Right kidney (tissue), 1 donor: ENCODE measurements around the gene C10orf71.

Experiments used
- DNase-seq: peaks from one replicate; pipeline ENCODE4 v3.0.0-alpha.2; 2016

C10orf71 gene

GRCh38 chr10:49274886-49275285 is 24.1 kb upstream of the C10orf71 start:
- no peak for DNase-seq

DNA sequence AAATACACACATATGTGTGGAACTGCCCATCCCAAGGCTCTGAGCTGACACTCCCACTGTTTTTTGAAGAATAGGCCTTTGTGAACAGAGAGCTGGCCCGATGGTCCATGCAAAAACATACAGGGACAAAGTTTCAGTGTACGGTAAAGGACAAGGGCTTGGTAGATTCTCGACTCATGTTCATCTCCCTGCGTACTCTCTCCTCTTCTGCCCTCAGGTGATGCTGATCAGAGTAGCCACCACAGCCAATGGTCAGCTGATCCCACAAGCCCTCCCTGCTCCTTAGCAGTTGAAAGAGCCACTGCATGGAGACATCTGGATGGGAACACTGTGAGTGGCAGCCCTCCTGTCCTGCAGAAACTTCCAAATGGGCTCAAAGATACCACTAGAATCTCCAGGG is 23.1 kb upstream of the C10orf71 start:
- no peak for DNase-seq

DNA sequence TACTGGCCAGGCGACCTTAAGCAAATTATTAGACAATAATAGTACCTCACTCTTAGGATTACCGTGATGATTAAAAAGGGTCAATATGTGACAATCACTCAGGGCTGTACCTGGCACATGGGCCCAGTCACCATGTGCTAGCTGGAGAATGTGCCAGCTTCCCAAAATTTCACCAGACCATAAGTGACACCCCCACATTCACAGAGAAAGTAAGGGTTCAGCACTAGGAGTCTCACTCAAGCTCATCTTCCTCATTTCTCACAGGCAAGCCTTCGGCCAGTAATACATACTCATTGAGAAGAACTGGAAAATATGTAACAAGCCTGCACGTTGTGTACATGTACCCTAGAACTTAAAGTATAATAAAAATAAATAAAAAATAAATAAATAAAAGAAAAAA is 22.4 kb upstream of the C10orf71 start:
- DNase-seq = no peak

DNA sequence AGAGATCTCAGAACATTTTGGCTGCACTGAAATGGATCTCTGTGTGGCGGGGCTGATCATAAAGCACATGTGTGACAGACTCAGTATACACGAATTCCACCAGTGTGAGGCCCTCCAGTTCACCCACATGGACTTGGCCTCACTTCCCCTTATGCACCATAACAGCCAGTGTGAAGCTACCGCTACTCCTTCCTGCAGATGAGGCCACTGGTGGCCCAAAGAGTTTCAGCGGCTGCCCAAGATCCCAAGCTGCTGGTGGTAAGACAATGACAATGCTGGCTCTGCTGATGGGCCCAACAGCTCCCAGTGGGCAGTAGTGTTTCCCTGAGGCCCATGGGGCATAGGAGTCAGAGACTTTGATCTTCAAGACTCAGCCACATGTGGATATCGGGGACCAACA is 21.0 kb upstream of the C10orf71 start:
- no peak for DNase-seq

DNA sequence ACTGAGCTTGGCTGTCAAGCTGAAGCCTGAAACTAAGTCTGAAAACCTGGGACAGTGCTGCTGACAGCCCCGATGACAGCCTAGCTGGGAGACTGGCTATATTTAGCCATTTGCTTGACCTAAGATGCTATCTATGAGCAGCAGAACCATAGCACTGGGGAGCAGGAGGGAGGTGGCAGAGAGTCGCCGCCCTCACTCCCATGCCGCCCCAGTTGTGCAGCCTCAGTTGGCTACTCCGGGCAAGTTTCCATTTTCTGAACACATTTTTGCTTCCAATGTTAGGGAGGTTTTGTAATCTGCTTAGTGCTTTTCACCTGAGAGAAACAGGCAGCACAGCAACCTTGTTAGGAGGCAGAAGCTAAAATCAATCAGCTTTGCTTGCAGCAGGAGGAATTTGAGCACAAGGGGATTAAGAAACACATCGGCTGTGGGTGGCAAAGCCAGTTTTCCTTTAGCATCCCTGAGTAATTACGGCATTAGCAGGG is 20.4 kb upstream of the C10orf71 start:
- no peak for DNase-seq

DNA sequence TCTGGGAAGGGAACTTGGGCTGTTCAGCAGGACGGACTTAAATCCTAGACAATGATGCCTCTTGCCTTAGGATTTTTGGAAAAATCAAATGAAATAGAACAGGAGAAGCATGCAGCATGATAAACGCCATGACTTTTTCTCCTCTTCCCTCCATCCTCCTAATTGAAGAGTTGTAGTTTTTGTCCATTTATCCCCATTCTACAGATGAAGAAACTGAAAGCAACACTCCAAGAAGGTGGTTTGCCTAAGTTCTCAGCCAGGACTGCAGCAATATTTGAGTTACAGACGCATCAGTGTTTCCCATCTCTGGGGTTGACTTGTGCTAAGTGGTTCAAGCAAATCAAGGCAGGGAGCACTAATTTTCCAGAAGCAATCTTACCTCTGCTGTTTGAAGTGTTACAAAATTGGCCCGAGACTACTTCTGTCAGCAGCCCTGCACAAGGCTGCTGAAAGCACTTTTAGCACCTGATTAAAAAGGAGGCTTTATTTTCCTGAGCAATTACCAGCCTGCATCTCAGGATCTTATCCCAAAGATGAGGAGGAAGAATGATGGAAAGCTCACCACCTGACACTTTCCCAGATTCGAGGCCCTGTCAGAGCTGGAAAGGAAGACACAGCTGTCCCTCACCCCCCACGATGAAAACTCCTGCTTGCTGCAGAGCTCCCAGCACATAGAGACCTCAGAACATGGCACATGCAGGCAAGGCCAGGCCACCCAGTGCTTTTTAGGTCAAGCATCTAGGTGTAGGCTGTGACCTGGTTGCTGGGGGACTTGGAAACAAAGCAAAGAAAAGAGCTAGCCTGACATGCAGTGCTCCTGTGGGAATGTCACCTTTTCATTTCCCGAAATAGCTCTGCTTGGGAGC is 19.7 kb upstream of the C10orf71 start:
- DNase-seq = no peak

DNA sequence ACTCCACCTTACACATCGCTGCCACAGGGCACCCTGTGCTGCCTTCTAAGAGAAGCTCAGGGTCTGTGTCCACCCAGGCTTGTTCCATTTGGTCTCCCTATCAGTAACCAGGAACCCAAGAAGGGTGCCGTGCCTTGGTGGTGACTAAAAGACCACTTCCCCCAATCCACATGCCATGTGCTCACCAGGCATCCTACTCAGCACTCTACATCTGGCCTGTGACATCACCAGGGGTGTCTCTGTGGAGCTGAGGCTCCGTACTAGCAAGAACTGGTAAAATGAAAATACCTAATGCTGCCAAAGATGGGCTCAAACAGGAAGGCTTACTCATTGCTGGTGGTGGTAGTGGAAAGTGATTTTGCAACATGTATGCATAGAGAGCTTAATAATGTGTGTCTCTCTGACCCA is 19.0 kb upstream of the C10orf71 start:
- no peak for DNase-seq

- DNase-seq = no peak
Measured at GRCh38 chr10:49281461-49281860, 17.5 kb upstream of the C10orf71 start.

GRCh38 chr10:49282306-49282705 is 16.7 kb upstream of the C10orf71 start:
- no peak for DNase-seq

DNA sequence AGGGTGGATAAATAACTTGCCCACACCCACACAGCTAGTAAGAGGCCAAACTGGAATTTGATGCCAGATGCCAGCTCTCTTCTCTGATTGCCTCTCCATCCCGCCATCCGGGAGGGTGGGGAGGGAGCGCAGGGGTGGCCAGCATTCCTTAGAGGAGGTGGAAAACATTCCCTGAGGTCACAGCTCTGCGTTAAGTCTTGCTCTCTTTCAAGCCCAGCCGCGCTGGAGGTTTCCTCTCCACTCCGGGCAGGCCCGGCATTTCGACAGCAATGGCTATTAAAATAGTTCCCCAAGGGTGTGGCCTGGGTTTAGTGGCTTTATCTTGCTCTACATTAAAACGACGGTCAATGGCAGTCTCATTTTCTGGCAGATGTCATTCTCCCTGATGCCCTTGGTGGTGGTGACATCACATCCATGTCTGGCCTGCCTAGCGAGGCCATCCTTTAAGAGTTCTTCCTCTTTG is 16.1 kb upstream of the C10orf71 start:
- DNase-seq = no peak

GRCh38 chr10:49283491-49283890 is 15.5 kb upstream of the C10orf71 start:
- DNase-seq = no peak

DNA sequence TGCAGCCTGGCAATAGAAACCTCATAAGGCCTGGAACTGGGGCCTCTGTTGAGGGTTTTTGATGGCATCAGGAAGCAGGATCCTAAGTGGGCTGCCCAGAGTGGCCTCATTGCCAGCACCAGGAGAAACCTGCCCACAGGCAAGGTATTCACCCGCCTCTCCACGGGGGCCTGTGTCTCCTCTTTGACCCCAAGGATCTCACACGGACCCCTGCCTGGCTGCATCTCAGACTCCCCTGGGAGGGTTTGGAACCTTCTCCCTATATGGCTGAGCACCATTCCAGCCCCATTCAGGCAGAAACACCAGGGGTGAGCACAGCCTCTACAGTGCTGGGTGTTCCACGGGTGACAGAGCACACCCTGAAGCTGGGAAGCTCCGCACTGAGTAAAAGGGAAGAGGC is 14.6 kb upstream of the C10orf71 start:
- no peak for DNase-seq

GRCh38 chr10:49285232-49285631 is 13.7 kb upstream of the C10orf71 start:
- DNase-seq = no peak

- DNase-seq = no peak
Measured at GRCh38 chr10:49286686-49287085, 12.3 kb upstream of the C10orf71 start.

DNA sequence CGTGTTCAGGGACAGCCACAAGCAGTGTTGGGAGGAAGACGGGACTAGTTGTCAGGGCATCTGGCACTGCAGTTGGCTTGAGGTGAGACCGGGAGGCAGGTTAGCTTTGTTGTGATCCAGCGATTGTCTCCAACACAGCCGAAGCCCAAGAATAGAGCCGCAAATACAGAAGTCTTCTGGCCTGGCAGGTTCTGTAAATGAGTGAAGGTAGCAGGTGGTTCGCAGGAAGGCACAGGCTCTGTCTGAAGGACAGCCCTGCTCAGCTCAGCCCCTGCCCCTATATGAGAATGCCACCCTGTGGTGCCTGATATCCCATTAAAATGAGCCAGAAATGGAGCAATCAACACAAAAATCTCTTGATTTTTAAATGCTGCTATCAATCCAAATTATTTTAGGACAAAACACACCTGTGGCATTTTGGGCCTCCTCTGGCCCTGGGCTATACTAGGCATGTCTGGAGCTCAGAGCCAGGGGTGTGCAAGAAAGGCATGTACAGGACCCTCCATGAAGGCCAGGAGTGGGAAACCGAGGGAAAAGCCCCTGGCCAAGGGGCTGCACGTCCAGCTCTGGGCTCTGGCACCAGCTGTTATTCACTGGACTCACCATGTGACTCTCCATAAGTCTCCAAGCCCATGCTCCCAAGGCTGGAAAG is 11.2 kb upstream of the C10orf71 start:
- DNase-seq = no peak

- no peak for DNase-seq
Measured at GRCh38 chr10:49288341-49289065, 10.5 kb upstream of the C10orf71 start.

DNA sequence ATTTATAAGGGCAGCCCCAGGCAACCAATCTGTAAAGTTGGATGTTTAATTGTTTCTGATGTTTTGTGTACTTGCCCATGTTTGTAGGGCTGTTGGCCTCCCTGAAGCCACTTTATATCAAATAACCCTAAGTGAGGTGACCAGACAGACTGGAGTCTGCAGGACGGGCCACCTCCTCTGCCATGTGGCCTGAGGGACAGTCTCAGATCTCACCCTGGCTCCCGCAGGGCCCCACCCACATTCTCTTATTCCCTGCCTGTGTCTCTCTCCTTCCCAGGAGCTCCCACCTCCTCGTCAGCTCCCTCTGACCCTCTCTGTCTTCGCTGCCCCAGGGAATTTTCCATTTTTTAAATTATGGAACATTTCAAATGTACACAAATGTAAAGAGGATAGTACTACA is 9.5 kb upstream of the C10orf71 start:
- DNase-seq = no peak

DNA sequence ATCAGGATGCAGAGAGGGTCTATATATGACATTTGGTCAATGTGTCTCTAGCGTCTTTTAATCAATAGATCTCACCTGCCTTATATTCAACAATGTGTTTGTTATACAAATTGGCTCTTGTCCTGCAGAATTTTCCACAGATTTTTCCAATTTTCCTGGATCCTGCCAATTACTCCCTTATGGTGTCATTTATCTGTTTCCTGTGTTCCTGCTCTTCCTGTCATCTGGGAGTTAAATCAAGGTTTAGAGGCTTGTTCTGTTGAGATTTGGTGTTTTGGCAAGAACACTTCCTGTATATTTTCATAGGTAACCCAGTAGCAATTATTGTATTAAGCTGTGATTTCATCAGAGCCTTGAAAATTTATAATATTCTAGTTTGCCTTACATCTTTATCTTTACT is 8.8 kb upstream of the C10orf71 start:
- no peak for DNase-seq

- no peak for DNase-seq
Measured at GRCh38 chr10:49290607-49291006, 8.4 kb upstream of the C10orf71 start.

GRCh38 chr10:49292565-49293207 is 6.3 kb upstream of the C10orf71 start:
- no peak for DNase-seq

DNA sequence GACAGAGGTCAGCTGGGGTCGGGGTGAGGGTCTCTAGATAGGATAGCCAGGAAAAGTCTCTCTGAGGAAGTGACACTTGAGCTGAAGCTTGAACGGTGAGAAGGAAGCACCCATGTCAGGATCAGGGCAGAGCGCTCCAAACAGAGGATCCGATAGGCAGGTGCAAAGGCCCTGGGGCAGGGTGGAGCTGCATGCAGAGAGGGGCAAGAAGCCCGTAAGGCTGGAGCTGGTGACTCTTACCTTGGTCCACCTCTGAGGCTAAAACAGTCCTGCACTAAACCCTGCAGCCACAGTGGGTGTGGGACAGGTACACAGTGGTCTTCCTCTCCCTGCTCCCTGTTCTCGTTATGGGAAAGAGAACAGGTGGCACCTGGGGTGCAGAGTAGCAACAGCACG is 5.8 kb upstream of the C10orf71 start:
- DNase-seq = no peak

GRCh38 chr10:49294731-49295130 is 4.2 kb upstream of the C10orf71 start:
- DNase-seq = no peak

GRCh38 chr10:49295297-49295696 is 3.7 kb upstream of the C10orf71 start:
- DNase-seq = no peak
